22Rv1 (cell line): ENCODE data around the gene GXYLT2.

Source experiments
- ZFX ChIP-seq: fragments of 450-650 bp; IDR thresholded peaks from 2 replicates; pipeline ENCODE4 v1.6.1; 2017; ENCODE audit warnings: antibody characterized with exemption, borderline replicate concordance
- TF ChIP-seq, protein P1 (sequence below): fragments of 450-650 bp; IDR thresholded peaks from 2 replicates; pipeline ENCODE4 v1.5.1; 2017; ENCODE audit warnings: mild to moderate bottlenecking

GRCh38 chr3:72942427-72942826 is 54.6 kb downstream of the GXYLT2 start:
- TF ChIP-seq, protein P1, sequence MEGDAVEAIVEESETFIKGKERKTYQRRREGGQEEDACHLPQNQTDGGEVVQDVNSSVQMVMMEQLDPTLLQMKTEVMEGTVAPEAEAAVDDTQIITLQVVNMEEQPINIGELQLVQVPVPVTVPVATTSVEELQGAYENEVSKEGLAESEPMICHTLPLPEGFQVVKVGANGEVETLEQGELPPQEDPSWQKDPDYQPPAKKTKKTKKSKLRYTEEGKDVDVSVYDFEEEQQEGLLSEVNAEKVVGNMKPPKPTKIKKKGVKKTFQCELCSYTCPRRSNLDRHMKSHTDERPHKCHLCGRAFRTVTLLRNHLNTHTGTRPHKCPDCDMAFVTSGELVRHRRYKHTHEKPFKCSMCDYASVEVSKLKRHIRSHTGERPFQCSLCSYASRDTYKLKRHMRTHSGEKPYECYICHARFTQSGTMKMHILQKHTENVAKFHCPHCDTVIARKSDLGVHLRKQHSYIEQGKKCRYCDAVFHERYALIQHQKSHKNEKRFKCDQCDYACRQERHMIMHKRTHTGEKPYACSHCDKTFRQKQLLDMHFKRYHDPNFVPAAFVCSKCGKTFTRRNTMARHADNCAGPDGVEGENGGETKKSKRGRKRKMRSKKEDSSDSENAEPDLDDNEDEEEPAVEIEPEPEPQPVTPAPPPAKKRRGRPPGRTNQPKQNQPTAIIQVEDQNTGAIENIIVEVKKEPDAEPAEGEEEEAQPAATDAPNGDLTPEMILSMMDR: no peak
- TF ChIP-seq ZFX: no peak
